Left hindlimb (tissue), 1 donor: ENCODE data around the gene HLA-DPA1.

Experiments used
- DNase-seq: peaks from one replicate; pipeline ENCODE4 v3.0.0-alpha.2; 2018

HLA-DPA1 gene

DNA sequence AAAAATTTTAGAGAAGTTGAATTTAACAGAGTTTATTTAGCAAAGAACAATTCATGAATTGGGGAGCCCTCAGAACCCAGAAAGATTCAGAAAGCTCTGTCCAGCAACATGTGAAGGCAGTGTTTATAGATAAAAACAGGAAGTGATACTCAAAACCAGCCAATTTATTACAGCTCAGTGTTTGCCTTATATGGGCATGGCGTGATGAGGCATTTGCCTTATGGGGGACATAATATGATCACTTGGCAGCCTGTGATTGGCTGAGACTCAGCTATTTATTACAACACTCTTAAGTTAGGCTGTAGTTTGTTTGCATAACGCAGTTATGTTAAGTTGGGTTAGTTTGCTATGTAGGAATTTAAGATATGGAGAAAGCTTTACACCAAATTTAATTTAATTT is 11.5 kb downstream of the HLA-DPA1 start:
- no peak for DNase-seq

DNA sequence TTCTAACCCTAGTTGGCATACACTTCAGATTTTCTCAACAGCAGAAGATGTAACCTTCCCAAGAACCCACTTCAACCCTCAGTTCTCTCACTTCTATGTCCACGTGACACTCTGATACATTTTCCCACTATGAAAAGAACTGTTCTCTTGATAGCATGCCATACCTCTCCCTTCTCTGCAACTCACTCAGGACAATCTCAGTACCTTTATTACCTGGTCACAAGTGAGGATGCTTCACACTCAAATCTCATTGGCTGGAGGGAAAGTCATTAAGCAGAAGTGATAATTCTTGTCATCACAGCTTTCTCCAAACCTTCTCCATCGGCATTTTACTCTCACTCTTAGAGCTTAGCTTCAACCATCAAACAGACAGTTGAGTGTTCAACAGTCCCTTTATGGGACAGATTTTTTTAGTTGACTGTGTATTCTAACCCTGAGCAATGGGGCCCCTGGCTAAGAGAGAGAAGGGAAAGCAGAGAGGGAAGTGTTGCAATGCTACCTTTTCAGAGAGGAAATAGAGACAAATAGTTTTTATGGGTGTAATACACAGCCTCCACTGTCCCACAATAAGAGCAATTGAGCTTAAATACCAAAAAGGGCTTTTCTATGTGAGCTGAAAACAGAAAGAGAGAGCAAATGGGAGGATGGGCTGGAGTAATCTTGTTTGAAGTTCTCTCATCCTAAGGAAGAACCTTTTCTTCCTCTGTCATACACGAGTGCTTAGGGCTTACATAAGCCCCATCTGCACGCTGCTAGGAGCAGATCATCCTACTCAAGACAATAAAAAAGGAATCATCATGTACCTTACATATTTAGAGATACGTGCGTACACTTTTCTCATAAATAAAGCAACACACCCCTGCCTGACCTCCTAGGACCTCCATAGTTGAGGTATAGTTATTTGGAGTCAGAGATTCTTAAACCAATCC is 16.0 kb downstream of the HLA-DPA1 start:
- no peak for DNase-seq

DNA sequence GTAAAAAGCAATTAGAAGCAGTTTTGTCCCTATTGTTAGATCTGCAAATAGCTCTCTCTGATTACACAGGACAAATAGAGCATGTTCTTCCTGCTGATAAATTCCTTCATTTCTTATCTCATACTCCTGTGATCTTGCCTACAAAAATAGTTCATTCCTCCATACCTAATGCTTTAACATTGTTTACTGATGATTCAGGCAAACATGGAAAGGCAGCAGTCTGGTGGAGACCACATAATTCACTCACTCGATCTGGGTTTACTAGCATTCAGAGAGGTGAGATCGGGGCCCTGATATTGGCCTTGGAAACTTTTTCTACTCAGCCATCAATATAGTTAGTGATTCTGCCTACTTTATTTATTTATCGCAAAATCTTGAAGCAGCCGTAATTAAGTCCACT is 20.2 kb downstream of the HLA-DPA1 start:
- no peak for DNase-seq

DNA sequence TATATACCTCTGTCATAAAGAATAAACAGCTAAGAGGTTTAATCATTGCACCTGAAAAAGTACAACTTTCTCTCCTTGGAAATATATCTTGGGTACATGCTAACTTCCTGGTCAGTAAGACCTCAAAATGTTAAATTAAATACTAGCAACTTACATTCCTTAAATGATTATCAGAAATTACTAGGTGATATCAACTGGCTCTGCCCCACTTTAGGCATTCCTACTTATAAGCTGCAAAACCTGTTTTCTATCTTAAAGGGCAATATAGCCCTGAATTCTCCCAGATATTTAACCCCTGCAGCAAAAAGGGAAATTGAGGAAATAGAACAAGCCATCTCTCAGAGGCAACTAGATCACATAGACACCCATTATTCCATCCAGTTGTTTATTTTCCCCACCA is 20.8 kb downstream of the HLA-DPA1 start:
- DNase-seq = no peak

DNA sequence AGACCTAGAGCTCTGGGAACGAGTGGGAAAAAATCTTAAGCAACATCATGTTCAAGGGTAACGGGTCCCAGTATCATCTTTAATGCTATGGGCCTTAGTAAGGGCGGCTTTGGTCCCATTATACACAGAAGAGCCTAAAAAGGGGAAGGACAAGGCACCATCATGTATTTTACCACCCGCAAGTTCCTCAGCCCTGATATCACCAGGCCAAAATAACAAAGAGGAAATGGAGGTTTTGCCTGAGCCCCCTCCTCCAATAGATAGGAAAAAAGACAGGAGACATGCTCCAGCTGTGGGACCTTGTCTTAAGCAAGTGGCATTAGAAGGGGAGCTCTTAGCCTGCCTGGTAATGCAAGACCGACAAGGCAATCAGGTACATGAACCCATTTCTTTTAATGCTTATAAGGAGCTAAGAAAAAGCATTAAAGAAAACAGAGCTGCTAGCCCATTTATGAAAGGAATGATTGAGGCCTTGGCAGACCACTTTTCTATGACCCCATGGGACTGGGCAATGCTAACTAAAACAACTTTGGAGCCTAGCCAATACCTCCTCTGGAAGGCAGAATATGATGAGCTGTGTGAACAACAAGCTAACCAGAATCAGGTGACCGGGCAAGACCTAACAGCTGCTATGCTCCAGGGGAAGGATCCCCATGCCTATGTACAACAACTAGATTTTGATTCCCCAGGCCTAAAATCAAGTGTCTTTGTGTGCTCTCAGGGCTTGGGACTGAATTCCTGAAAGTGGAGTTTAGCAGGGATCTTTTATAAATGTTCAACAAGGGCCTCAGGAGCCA is 23.2 kb downstream of the HLA-DPA1 start:
- no peak for DNase-seq

DNA sequence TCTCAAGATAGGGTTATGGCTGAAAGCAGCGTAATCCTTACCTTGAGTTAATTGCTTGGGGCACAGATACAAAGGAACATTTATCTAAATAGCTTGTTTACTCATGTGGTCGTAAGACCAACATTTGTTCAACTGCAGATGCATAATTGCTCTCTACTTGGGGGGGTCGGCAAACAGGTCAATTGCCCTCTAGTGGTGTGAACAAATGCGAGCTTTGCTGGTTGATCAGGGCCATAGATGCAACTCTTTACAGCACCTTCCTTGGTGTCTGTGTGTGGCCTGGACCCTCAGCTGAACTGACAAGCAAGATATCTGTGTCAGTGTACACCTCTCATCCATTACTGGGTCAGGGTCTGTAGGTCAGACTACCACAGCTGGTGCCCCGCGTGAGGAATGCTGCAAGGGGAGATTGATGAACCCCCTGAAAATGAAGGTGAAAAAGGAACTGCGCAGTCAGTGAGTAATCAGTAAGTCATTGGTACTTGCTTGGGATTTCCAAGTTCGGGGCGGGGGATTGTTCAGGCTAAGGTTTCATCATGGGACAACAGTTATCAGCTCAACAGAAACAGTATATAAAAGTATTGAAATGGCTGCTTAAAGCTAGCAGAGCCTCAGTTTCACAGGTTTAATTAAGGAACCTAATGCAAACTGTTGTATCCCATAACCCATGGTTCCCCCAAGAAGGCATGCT is 24.0 kb downstream of the HLA-DPA1 start:
- DNase-seq = no peak

DNA sequence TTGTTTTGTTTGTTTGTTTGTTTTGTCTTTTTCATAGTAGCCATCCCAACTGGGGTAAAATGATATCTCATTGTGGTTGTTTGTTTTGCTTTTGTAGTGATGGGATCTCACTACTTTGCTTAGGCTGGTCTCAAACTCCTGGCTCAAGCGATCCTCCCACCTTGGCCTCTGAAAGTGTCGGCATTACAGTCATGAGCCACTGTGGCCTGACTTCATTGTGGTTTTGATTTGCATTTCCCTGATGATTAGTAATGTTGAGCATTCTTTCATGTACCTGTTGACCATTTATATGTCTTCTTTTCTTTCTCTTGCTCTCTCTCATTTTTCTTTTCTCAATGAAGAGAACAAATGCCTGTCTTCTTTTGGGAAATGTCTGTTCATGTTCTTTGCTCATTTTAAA is 33.3 kb downstream of the HLA-DPA1 start:
- DNase-seq = no peak

DNA sequence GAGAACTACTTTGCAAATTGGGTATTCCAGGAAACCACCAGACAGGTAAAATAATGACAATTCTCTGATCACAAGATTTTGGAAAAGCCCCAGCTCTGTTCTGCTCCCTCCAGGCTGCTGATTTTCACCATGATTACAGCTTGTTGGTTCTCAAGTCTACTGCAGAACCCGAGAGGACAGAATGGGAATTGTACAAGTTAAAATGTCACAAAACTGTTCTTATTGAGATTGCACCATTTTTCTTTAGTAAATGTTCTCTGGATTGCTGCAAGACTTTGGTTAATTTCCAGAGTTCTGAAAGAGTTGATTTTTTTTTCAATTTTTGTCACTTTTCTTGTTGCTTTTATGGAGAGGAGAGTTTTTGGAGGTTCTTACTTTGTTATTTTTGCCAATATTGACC is 36.9 kb downstream of the HLA-DPA1 start:
- no peak for DNase-seq

DNA sequence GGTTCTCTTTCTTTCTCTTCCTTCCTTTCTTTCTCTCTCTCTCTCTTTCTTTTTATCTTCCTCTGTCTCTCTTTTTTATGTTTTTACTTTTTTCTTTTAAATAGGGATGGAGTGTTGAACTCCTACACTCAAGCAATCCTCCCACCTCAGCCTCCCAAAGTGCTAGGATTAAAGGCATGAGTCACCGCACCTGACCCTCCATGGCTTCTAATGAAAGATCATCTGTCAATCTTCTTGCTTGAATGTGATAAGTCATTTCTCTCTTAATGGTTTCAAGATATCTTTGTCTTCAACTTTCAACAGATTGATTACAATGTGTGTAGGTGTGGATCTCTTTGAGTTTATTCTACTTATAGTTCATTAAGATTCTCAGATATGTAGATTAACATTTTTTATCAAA is 38.9 kb downstream of the HLA-DPA1 start:
- DNase-seq = no peak

DNA sequence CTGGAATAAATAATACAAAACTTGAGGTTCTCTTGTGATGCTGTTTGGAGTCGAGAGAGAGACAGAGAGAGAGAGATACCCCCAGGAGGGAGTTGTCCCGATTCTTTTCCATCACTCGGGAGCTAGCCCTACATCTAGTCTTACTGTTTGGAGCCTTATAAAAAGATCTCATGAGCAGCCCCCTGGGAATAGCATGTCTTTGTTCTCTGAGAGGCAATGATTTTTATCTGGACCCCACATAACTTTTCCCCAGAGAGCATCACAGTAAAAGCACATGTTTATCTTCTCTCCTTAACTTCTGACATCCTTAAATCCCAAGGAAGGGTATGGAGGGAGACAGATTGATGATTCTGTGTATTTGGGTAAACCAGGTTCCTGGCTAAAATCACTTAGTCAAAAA is 43.2 kb downstream of the HLA-DPA1 start:
- no peak for DNase-seq

DNA sequence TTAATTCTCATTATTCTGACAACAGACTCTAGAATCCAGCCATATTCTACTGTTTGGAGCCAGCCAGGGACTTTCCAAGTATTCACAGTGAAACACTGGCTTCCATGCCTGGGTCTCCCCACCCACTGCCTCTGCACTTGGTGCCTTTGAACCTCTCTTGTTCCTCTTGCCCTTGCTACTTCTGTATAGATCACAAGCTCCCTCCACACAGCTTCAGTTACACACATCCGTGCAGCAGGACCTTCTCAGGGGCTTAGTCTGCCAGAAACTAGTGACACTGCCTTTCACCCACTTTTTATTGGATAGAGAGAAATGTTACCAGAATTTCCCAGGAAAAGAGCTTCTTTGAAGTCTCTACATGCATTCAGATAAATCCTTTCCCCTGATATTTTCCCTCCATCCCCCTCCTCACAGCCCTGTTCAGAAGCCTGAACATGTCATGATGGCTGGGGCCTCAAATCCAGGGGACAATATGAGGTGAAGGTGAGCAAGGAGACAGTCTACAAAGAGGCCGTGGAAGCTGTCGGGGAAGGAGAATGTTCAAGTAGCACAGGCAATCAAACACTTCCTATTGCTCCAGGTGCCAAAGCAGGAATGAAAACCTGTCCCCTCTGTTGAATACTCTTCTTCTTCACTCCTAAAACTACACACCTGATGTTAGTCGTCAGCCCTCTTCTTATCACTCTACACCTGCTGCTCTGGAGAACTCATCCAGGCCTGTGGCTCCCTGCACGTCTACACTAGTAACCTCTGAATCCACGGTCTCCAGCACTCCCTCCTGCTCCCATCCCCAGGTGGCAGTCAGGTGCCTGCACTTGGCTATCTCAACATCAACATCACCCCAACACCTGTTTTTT is 43.9 kb downstream of the HLA-DPA1 start:
- no peak for DNase-seq

DNA sequence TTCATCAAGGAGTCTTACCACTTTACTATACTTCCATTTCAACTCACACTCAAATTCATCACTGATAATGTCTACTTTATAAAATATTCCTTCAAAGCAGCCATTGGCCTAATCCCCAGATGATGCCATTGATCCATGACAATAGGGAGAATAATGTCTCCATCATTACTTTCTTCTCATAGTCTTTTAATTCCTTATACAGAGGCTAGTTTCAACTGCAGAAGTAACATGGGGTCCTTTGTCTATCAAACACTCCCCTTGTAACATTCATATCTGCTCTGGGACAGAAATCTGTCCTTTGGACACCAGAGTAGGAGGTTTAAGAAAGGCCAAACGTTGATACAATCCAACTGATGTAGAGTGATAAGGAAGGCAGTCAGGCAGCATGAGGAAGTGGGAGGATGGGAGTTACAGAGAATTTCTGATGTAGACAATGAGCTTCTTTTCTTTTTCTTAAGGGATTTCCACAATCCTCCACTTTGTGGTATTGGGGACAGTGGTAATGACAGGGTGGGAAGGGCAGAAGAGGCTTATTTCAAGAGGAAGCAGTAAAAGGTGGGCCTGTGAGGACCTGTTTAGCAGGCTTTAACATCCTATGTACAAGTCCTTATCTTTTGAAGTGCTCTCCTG is 45.1 kb downstream of the HLA-DPA1 start:
- no peak for DNase-seq

DNA sequence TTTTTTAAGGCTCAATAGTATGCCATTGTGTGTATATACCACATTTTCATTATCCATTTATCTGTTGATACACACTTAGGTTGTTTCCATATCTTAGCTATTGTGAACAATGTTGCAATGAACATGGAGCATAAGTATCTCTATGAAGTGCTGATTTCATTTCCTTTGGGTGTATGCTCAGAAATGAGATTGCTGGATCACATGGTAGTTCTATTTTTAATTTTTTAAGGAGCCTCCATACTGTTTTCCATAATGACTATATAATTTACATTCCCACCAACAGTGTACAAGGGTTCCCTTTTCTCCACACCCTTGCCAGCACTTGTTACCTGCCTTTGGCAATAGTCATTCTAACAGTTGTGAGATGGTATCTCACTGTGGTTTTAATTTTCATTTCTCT is 48.9 kb downstream of the HLA-DPA1 start:
- DNase-seq = no peak

DNA sequence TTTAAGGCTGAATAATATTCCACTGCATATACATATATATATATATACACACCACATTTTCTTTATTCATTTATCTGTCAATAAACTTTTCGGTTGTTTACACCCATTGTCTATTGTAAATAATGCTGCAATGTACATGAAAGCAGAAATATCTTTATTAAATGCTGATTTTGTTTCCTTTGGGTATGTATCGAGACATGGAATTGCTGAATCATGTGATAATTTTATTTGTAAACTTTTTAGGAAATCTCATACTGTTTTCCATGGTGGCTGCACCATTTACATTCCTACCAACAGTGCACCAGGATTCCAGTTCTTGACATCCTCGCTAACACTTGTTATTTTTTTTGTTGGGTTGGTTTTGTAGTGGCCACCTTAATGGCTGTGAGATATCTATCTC is 49.9 kb downstream of the HLA-DPA1 start:
- DNase-seq = no peak

DNA sequence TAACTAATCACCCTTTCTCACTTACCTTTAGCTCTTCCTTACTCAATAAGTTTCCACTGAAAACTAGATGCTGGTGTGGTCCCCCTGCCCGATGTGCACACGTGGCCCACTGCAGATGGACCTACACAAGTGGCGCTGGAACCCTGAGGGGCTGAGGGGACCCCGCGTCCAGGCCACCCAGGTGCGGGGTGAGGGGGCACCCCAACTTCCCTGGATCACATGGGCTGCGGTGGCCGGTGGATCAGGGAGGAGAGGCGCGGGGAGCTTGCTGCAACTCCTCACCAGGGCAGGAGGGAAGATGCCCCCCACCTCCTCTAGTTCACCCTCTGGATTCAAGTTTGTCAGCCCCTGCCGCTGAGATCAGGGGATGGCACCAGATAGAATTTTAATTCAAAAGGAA is 51.5 kb downstream of the HLA-DPA1 start:
- DNase-seq = no peak

DNA sequence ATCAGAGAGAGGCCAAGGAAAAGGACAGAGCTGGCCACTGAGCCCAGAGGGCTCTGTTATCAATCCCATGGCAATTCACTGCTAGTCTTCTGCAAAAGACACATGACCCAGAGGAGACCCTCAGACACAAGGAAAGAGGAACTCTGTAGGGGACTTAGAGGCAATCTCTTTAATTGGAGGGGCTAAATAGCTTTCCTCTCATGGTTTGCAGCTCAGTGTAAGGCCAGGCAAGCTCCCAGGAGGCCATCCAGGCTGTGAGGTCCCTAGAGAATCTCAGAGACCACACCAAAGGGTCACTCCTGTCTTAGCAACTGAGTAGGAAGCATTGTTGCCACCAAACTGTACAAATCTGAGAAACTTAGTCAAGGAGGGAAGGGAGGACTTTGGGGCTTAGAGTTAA is 54.1 kb downstream of the HLA-DPA1 start:
- DNase-seq = no peak

DNA sequence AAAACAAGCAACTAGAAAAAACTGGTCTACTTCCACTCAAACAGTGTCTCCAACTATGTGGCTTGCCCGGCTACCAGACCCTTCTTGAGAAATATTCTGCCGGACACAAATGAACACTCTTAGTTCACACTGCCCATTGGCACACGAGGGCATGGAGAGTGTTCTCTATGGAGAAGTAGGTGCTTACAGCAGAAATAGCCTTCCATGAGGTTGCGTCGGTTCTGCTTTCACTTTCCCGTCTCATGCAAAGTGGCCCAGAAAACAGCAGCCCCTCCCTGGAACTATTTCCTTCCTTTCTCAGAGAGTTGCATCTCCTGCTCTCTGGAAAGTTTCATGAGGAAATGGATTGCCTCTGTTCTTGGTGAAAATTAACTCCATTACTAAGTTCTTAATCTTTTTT is 54.5 kb downstream of the HLA-DPA1 start:
- DNase-seq = no peak

DNA sequence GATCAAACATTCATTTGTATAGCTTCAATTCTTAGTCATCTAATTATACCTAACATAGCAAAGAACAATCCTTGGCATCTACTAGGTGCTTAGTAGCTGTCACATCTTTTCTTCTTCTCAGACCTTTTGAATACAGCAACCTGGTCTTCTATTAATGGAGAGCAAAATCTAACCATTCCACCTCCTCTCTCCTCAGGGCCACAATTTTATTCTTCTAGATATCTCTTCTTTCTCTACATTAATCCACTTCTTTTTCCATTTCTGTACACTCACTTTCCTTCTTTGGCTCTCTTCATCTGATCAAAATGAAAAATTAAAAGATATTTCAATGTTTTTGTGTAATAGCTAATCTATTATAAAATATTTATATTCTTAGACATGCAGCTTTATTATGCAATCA is 55.0 kb downstream of the HLA-DPA1 start:
- no peak for DNase-seq

DNA sequence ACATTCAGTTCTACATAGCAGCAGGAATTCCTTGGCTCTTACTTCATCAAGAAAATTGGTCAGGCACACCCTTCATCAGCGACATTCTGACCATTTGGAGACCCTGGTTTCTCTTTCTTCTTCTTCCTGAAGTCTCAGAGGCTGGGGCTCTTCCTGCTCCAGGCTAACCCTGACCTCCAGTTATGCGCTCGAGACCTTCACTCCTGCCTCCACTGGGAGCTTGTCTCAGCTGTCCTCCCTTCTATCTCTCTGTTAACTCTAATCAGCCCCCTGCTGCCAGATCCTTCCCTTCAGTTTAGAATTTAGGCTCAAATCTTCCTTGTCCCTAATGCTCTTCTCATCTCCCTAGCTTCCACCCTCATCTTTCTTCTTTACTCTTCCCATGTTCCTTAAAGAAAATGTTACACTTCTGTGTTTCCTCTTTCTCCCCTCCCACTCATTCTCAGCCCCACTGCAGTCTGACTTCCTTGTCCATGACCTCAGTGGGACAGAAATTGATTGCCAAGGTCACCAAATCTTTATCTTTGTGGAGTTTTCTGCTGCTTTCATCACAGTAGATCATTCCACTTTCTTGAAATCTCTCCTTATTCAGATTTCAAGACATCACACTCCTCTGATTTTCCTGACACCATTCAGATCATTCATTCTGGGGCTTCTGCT is 55.6 kb downstream of the HLA-DPA1 start:
- DNase-seq = no peak

DNA sequence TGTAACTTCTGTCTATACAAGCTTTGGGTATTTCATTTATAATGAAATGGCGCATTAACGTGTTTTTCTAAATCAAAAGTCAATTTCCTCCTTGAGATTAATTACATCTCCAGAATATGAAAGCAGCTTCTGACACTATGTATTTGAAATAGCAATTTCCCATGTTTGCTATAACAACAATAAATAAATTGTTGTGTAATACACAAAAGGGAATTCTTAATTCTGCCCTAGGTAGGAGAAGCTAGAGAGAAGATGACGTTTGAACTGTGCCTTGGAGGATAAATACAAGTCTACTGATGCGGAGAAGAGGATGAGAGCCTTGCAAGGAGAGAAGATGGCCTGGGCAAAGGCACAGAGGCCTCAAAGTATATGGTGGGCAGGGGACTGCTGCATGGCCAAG is 56.4 kb downstream of the HLA-DPA1 start:
- DNase-seq = no peak

DNA sequence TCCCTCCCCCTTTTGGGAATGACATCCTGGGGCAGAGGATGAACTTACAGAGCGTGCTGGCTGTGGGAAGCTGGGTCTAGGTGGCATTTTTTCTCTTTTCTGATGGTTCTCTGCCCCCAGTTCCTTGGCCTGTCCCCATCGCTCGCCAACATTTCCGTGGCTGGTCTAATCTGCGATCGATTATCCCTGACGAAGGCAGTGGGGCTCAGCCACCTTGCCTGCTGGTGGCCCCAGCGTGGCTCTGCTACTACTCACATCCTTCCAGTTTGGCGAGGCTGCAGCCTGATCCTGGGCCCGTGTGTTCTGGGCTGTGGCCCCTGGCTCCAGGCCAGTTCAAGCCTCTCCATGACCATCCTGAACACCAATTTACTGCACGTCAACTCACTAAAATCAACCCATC is 57.7 kb downstream of the HLA-DPA1 start:
- DNase-seq = no peak
